GM10248 (cell line): Measurements from ENCODE around the gene CARD11.

Experiments
- CTCF ChIA-PET: fragments of 300-600 bp; sonication (Branson Sonifier 250); formaldehyde crosslinking; extraction: SDS; loops from one replicate; lab custom pipeline; 2021; ENCODE audit warnings: antibody characterized with exemption; lab: Yijun Ruan, JAX
- POLR2A ChIA-PET: fragments of 350-650 bp; sonication (Branson Sonifier 250); formaldehyde crosslinking; extraction: SDS; loops from one replicate; lab custom pipeline; 2020; ENCODE audit warnings: antibody characterized with exemption; lab: Yijun Ruan, JAX
- DNase-seq: peaks from one replicate; pipeline ENCODE4 v3.0.0; 2012; ENCODE audit errors: extremely low spot score
- CTCF ChIP-seq: IDR thresholded peaks from 2 replicates; pipeline ENCODE4 v1.5.1; 2012; ENCODE audit warnings: mild to moderate bottlenecking, low read depth; ENCODE audit errors: extremely low read depth, missing control alignments, control extremely low read depth

The CARD11 gene

DNA sequence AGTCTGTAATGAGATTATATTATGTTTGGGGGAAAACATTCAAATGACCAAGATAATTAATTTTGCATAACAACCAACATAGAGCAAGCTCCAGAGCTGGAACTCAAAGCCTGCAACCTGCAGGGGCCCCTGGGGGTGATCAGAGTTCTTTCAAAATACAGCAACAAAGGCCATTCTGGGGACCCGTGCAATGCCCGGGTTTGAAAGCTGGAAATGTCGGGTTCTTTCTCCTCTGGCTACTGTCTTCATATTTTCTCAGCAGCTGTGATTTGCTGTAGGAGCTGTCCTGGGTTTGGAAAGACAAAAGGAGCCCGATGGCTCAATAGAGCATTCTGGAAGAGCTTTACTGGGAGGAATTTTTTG is 30.8 kb upstream of the CARD11 start:
- no peak for TF ChIP-seq CTCF
- ChIA-PET CTCF (interaction anchor here (2.1 to 6.1 kb wide), 4 partner anchors 9 to 80 kb away, joined by 6 to 55 read pairs (median 9); no protein-coding TSS in a partner anchor), POLR2A (interaction anchor here (0.6 kb wide), 1 partner anchor 18 kb away, joined by 5 read pairs; no protein-coding TSS in a partner anchor)
- no peak for DNase-seq

GRCh38 chr7:3073763-3074458 is 30.2 kb upstream of the CARD11 start:
- DNase-seq = no peak
- ChIA-PET POLR2A (interaction anchor here (0.6 kb wide), 1 partner anchor 19 kb away, joined by 5 read pairs; no protein-coding TSS in a partner anchor), CTCF (interaction anchor here (2.1 to 6.1 kb wide), 4 partner anchors 8 to 81 kb away, joined by 6 to 55 read pairs (median 9); no protein-coding TSS in a partner anchor)
- no peak for TF ChIP-seq CTCF

DNA sequence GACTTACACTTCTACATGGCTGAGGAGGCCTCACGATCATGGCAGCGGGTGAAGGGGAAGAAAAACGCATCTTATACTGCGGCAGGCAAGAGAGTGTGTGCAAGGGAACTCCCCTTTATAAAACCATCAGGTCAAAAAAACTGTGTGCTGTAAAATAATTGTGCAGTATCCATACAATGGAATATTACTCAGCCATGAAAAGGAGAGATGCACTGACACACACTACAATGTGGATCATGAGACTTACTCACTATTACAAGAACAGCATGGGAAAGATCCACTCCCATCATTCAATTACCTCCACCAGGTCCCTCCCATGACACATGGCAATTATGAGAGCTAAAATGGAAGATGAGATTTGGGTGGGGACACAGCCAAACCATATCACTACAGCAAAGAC is 27.2 kb upstream of the CARD11 start:
- ChIA-PET CTCF (interaction anchor here (1.4 kb wide), 1 partner anchor 18 kb away, joined by 6 read pairs; no protein-coding TSS in a partner anchor), POLR2A (no interaction called here)
- DNase-seq = no peak
- no peak for TF ChIP-seq CTCF

GRCh38 chr7:3069771-3070449 is 26.2 kb upstream of the CARD11 start:
- TF ChIP-seq CTCF = no peak
- ChIA-PET POLR2A (no interaction called here), CTCF (interaction anchor here (1.0 to 6.1 kb wide), 6 partner anchors 15 to 205 kb away, joined by 3 to 49 read pairs (median 4); no protein-coding TSS in a partner anchor)
- DNase-seq = no peak

GRCh38 chr7:3068530-3068929 is 24.9 kb upstream of the CARD11 start:
- DNase-seq = peak; percentile 29
- CTCF ChIA-PET = interaction anchor here (1.3 to 6.1 kb wide), 3 partner anchors 13 to 204 kb away, joined by 4 to 49 read pairs (median 10); no protein-coding TSS in a partner anchor
- TF ChIP-seq CTCF = no peak
- POLR2A ChIA-PET = no interaction called here

GRCh38 chr7:3067606-3068380 is 24.1 kb upstream of the CARD11 start:
- no peak for TF ChIP-seq CTCF
- CTCF ChIA-PET = interaction anchor here (1.1 to 6.1 kb wide), 11 partner anchors 8 to 203 kb away, joined by 3 to 55 read pairs (median 9); no protein-coding TSS in a partner anchor
- POLR2A ChIA-PET = no interaction called here
- no peak for DNase-seq
